Esophagus squamous epithelium (tissue), 5 donors: ENCODE measurements around the gene SOHLH2. TPM values are rescaled to one million over a fixed set of nuclear protein-coding genes. Genes with fewer than 3 reads are reported as not detected.

Source experiments
- DNase-seq: peaks from one replicate; lab custom pipeline; 2025; lab: John Stamatoyannopoulos, UW
- H3K27ac ChIP-seq, 4 donors: fragments of 200-600 bp; sonication (generic); one replicate each; pipeline ENCODE4 v1.5.1; 2016 to 2019; ENCODE audit warnings: mild to moderate bottlenecking in 1 of 4
- H3K27me3 ChIP-seq, 4 donors: fragments of 200-600 bp; sonication (generic); 1 replicate in 3 of 4; 2 replicates in 1 of 4; pipeline versions ENCODE4 v1.5.1 to v1.6.0; 2017 to 2021; ENCODE audit warnings: antibody characterized with exemption in 1 of 4
- H3K36me3 ChIP-seq, 3 donors: fragments of 200-600 bp; sonication (generic); one replicate each; pipeline ENCODE4 v1.5.1; 2016 to 2019
- H3K4me1 ChIP-seq, 3 donors: fragments of 200-600 bp; sonication (generic); one replicate each; pipeline ENCODE4 v1.5.1; 2017 to 2019
- H3K4me3 ChIP-seq, 4 donors: fragments of 200-600 bp; sonication (generic); 1 replicate in 3 of 4; 2 replicates in 1 of 4; pipeline ENCODE4 v1.5.1; 2016 to 2019; ENCODE audit warnings: mild to moderate bottlenecking in 2 of 4, moderate library complexity in 1 of 4
- H3K9me3 ChIP-seq, 3 donors: fragments of 200-600 bp; sonication (generic); one replicate each; pipeline ENCODE4 v1.5.1; 2016 to 2019
- POLR2A ChIP-seq, 4 donors: fragments of 450-650 bp; IDR thresholded peaks; one replicate each; pipeline ENCODE4 v1.6.1; 2017; ENCODE audit warnings: antibody characterized with exemption in 4 of 4, mild to moderate bottlenecking in 4 of 4, moderate library complexity in 3 of 4
- WGBS, 2 donors: methylation state at CpG; one replicate each; pipeline ENCODE4 v1.1.5; 2018; 5-methylcytosine and 5-hydroxymethylcytosine counted together
- intact Hi-C: fragments of 100-400 bp; cut with DNase I; formaldehyde crosslinking; loops from one replicate; pipeline ENCODE4 v1.15.0; 2022
- total RNA-seq, 4 donors: library from RNA; depleted of rRNA; stranded (reverse); fragments of >200 nt; gene quantifications; one replicate each; pipeline ENCODE4 v1.1.0, GENCODE V29; 2016
- TF ChIP-seq, protein P1 (sequence below), 6 experiments: fragments of 450-650 bp in 4 of 6; fragments of 200-600 bp in 2 of 6; sonication (generic) in 2 of 6; IDR thresholded peaks; one replicate each; pipeline ENCODE4 v1.5.1; 2016 to 2019; ENCODE audit warnings: antibody characterized with exemption in 6 of 6, mild to moderate bottlenecking in 4 of 6, moderate library complexity in 4 of 6
- donor health status: DM: yes; HTN: yes; CAD: no.

The SOHLH2 gene
- total RNA-seq, 4 donors from 2014 or later, result not detected

DNA sequence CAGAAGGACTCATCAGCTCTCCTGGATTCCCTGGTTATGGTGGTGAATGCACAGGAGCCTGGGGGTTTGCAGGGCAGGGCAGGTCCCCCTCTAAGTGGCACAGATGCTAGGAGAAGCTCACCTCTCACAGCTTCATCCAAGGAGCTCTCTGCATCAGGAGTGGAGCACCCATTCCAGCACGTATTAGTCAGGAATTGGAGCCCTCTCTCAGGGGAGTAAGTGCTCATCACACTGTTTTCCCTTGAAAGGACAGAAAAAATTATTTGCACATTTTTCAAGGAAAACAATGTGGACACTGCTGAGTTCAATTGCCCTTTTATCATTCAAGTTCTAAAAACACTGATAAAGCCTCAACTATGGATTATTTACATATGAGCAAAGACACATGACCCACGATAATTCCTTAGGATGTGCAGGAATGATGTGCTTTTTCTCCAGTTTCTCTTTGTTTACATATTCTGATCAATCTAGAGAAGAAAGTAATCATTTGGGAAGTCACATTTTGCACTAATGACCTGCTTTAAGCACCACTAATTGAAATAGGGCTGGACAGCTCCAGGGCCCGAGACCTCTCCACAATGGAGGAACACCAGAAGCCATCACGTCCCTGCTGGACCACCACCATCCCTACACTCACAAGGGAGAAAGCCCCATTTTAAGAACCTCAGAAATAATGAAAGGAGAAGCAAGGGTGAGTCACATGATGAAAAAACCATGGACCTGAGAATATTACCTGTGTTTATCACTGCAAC lies 40.6 kb downstream of the SOHLH2 start:
- no peaks in the 10 kb centered on the region for H3K4me1 ChIP-seq
- no peak for TF ChIP-seq POLR2A (IDR thresholded peaks at IDR 0.05)
- intact Hi-C loops, result no loop called here

DNA sequence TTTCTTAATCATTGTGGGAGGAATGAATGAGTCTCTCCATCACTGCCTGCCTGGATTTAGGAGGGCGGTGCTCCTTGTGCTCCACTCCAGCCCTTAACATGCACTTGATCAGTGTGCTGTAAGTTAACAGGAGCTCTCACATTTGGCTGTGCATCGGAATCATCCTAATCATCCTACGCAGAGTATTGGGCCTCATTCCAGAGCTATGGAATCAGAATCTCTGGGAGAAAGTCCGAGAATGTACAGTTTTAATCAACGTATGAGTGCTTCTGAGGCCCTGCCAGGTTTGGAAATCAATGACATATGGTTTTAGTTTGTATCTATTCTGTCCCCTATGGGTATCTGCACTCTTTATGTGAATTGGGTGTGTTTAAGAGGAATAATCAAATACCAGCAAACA lies 48.3 kb downstream of the SOHLH2 start:
- Histone ChIP-seq H3K27me3 (peaks cover 0 to 60% (median 0%) of the 10 kb centered on the region in 4 donors), H3K27ac (no peak overlapping the region), H3K4me1 (peaks cover 0 to 9% (median 6%) of the 10 kb centered on the region in 3 donors), H3K4me3 (no peak overlapping the region), H3K36me3 (no peaks in the 10 kb centered on the region), H3K9me3 (no peaks in the 10 kb centered on the region)
- intact Hi-C loops, result no loop called here
- TF ChIP-seq, protein P1, sequence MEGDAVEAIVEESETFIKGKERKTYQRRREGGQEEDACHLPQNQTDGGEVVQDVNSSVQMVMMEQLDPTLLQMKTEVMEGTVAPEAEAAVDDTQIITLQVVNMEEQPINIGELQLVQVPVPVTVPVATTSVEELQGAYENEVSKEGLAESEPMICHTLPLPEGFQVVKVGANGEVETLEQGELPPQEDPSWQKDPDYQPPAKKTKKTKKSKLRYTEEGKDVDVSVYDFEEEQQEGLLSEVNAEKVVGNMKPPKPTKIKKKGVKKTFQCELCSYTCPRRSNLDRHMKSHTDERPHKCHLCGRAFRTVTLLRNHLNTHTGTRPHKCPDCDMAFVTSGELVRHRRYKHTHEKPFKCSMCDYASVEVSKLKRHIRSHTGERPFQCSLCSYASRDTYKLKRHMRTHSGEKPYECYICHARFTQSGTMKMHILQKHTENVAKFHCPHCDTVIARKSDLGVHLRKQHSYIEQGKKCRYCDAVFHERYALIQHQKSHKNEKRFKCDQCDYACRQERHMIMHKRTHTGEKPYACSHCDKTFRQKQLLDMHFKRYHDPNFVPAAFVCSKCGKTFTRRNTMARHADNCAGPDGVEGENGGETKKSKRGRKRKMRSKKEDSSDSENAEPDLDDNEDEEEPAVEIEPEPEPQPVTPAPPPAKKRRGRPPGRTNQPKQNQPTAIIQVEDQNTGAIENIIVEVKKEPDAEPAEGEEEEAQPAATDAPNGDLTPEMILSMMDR (IDR thresholded peaks at IDR 0.05), result no peak
- no peak for TF ChIP-seq POLR2A (IDR thresholded peaks at IDR 0.05)
- DNase-seq, result no peak
- 81 to 87% methylated on average over 4 to 5 of the region's 5 CpGs for WGBS, 2 donors

More for the DNA sequence above, 40.6 kb downstream of the SOHLH2 start:
- WGBS, 2 donors, result 67 to 76% methylated on average over 2 to 4 of the region's 4 CpGs
- Histone ChIP-seq H3K27me3 (peaks cover 0 to 12% (median 0%) of the 10 kb centered on the region in 4 donors), H3K4me3 (no peak overlapping the region), H3K9me3 (no peaks in the 10 kb centered on the region), H3K27ac (no peak overlapping the region), H3K36me3 (no peaks in the 10 kb centered on the region)
- no peak for DNase-seq

DNA sequence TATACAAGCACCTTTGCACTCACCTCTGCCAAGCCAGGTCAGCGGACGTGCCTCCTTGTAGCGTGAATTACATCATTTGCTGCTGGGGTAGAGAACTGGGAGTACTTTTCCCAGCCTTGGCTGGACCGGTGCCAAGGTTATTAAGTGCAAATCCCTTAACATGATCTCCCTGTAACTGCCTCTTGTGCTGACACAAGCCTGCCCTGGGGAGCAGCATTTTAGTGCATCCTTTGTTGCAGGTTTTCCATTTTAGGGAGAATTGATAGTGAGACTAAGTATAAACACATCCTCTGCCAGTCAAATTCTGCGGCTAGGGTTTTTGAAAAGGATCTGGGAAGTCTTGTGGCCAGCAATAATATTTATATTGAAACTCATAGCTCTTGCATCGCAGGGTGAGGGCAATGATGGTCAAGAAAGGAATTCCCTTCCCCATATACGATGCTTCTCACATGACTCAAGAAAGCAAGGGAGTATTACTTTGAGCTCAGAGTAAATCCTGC lies 50.5 kb downstream of the SOHLH2 start:
- H3K36me3 ChIP-seq, result no peaks in the 10 kb centered on the region
- H3K27ac ChIP-seq, result peak overlapping the region in 1 of 4 donors; percentile 33
- no peak overlapping the region for H3K4me3 ChIP-seq
- peaks cover 0 to 49% (median 0%) of the 10 kb centered on the region in 4 donors for H3K27me3 ChIP-seq
- DNase-seq, result no peak
- intact Hi-C loops, result no loop called here
- TF ChIP-seq POLR2A (IDR thresholded peaks at IDR 0.05), result no peak
- TF ChIP-seq, protein P1 (IDR thresholded peaks at IDR 0.05), result no peak
- H3K9me3 ChIP-seq, result no peaks in the 10 kb centered on the region
- peaks cover 0 to 9% (median 6%) of the 10 kb centered on the region in 3 donors for H3K4me1 ChIP-seq
- 27% methylated on average over 7 of the region's 7 CpGs for WGBS, 2 donors

DNA sequence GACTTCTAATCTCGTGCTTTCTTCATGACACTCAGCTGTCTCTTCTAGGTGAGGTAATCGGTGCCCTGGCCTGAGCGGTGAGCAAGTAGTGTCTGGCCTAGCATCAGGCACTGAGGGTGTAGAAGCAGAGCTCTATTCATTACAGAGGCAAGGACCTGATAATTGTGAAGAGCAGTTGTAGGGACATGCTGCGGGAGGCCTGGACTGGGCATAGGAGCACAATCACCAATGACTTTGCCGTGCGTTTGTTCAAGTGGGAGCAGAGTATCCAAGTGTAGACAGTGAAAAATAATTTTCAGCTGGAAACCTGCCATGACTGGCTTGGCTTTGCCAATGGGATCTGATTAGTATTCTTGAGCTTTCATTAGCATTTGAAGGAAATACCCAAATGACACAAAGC lies 51.1 kb downstream of the SOHLH2 start:
- DNase-seq, result no peak
- TF ChIP-seq, protein P1 (IDR thresholded peaks at IDR 0.05), result no peak
- TF ChIP-seq POLR2A (IDR thresholded peaks at IDR 0.05), result no peak
- Histone ChIP-seq H3K27ac (peak overlapping the region in 1 of 4 donors; percentile 6), H3K36me3 (no peaks in the 10 kb centered on the region), H3K4me1 (peaks cover 0 to 9% (median 6%) of the 10 kb centered on the region in 3 donors), H3K27me3 (peaks cover 0 to 43% (median 0%) of the 10 kb centered on the region in 4 donors), H3K4me3 (no peak overlapping the region), H3K9me3 (no peaks in the 10 kb centered on the region)
- WGBS, 2 donors, result 57 to 65% methylated on average over 5 to 6 of the region's 6 CpGs
- intact Hi-C loops, result no loop called here

DNA sequence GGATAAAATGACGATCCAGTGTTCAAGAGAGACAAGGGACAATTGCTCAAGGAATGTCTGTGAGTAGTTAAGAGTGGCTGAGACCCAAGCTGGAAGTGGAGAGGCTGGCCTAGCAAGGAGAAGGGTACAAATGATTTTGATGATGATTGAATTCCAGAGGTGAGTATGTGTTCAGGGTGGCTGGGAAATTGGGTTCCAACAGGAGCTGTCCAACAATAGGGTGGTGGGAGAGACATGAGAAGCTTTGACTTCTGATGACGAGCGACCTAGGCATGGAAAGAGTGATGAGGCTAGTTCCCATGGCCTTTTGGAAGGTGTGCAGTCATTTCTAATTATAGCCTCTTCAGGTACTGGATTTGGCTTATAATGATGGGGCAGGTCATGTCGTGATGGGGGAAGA lies 54.1 kb downstream of the SOHLH2 start:
- Histone ChIP-seq H3K4me1 (peaks cover 0 to 9% (median 6%) of the 10 kb centered on the region in 3 donors), H3K36me3 (no peaks in the 10 kb centered on the region), H3K27me3 (peaks cover 0 to 43% (median 0%) of the 10 kb centered on the region in 4 donors), H3K27ac (no peak overlapping the region), H3K4me3 (no peak overlapping the region), H3K9me3 (no peaks in the 10 kb centered on the region)
- no peak for DNase-seq
- intact Hi-C loops, result no loop called here
- WGBS, 2 donors, result 65 to 68% methylated on average over 4 of the region's 4 CpGs
- TF ChIP-seq POLR2A (IDR thresholded peaks at IDR 0.05), result no peak
- TF ChIP-seq, protein P1 (IDR thresholded peaks at IDR 0.05), result no peak
